Measurements from ENCODE around the gene CCDC148. TPM values are rescaled to one million over a fixed set of nuclear protein-coding genes. Genes with fewer than 3 reads are reported as not detected.
A peak's percentile ranks its signal among the peaks of the same experiment; 100 is the strongest.

Gene CCDC148
- polyA plus RNA-seq, 3 donors, result not detected

DNA sequence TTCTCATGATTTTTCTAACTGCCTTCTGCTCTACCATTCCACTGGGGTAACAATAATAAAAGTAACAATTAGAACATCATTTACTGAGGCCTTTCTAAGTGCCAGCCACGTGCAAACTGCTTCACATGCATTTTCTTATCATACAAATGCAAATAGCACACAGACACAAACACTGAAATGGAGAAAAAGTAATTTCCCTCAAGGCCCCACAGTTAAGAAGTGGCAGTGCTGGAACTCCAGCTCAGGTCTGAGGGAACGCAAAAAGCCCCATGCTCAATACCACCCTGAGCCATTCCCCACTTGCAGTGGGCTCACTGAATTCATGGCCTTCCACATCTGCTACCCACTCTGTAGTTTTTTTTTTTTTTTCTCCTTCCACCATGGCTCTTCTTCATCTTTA lies 214.3 kb downstream of the CCDC148 start:
- 92% methylated on average over 2 of the region's 2 CpGs for WGBS (ENCODE audit: insufficient coverage)
- Histone ChIP-seq H4K20me1 (ENCODE audit: insufficient read depth, low read length) (no peaks in the 10 kb centered on the region), H3K79me2 (ENCODE audit: insufficient read depth, low read length) (no peaks in the 10 kb centered on the region), H3K9ac (ENCODE audit: insufficient read depth, low read length, poor library complexity, severe bottlenecking) (no peak overlapping the region), H3K36me3 (replicated peaks in 1 of 2; ENCODE audit: control insufficient read depth in 1 of 2, insufficient read depth in 2 of 2, low read length in 2 of 2) (no peaks in the 10 kb centered on the region), H2AFZ (ENCODE audit: insufficient read depth, low read depth, low read length, poor library complexity, severe bottlenecking) (no peak overlapping the region), H3K4me2 (replicated peaks; ENCODE audit: extremely low read depth, low read length, poor library complexity, severe bottlenecking) (no peak overlapping the region), H3K27ac (ENCODE audit: low read depth in 1 of 2, low read length in 2 of 2) (no peak overlapping the region), H3K9me3 (replicated peaks in 1 of 2; ENCODE audit: control insufficient read depth in 1 of 2, insufficient read depth in 1 of 2, low read length in 2 of 2) (no peaks in the 10 kb centered on the region), H3K4me1 (ENCODE audit: control insufficient read depth in 1 of 2, insufficient read depth in 2 of 2, low read length in 2 of 2) (no peaks in the 10 kb centered on the region), H3K4me3 (replicated peaks in 1 of 3; ENCODE audit: low read depth in 2 of 3, low read length in 3 of 3) (no peak overlapping the region), H3K27me3 (ENCODE audit: control insufficient read depth in 2 of 2, insufficient read depth in 2 of 2, low read length in 2 of 2) (no peaks in the 10 kb centered on the region)
- TF ChIP-seq, protein P1, sequence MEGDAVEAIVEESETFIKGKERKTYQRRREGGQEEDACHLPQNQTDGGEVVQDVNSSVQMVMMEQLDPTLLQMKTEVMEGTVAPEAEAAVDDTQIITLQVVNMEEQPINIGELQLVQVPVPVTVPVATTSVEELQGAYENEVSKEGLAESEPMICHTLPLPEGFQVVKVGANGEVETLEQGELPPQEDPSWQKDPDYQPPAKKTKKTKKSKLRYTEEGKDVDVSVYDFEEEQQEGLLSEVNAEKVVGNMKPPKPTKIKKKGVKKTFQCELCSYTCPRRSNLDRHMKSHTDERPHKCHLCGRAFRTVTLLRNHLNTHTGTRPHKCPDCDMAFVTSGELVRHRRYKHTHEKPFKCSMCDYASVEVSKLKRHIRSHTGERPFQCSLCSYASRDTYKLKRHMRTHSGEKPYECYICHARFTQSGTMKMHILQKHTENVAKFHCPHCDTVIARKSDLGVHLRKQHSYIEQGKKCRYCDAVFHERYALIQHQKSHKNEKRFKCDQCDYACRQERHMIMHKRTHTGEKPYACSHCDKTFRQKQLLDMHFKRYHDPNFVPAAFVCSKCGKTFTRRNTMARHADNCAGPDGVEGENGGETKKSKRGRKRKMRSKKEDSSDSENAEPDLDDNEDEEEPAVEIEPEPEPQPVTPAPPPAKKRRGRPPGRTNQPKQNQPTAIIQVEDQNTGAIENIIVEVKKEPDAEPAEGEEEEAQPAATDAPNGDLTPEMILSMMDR (IDR thresholded peaks at IDR 0.05), result no peak
- DNase-seq, result no peak
- intact Hi-C loops (cut with micrococcal nuclease), result no loop called here
- H3K27ac Mint-ChIP-seq, result no peak overlapping the region
- peaks cover 0 to 3% (median 0%) of the 10 kb centered on the region in 7 donors for H3K9me3 Mint-ChIP-seq
- no peaks in the 10 kb centered on the region for H3K36me3 Mint-ChIP-seq
- no peaks in the 10 kb centered on the region for H3K4me1 Mint-ChIP-seq
- H3K4me3 Mint-ChIP-seq, result no peak overlapping the region
- peaks cover 0 to 4% (median 0%) of the 10 kb centered on the region in 3 donors for H3K27me3 Mint-ChIP-seq (ENCODE audit: low read depth in 3 of 3)

DNA sequence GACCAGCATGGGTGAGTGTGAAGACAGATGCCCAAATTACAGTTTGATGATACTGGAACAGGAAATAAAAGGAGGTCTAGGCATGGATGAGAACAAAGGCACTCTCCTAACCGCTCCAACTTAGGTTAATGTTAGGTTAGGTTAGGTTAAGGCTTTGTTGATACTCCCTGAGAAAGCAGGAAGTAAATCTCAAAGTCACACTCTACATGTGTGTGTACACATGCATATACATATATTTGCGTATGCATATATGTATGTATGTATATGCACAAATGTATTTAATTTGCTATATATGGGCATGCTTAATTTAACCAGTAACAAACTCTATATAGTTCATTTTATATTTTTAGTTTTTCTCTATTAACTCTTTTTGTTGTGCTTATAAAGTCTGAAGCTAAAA lies 215.6 kb downstream of the CCDC148 start:
- no peaks in the 10 kb centered on the region for H3K9me3 ChIP-seq (replicated peaks in 1 of 2; ENCODE audit: control insufficient read depth in 1 of 2, insufficient read depth in 1 of 2, low read length in 2 of 2)
- peaks cover 0 to 3% (median 0%) of the 10 kb centered on the region in 7 donors for H3K9me3 Mint-ChIP-seq
- no peaks in the 10 kb centered on the region for H3K36me3 ChIP-seq (replicated peaks in 1 of 2; ENCODE audit: control insufficient read depth in 1 of 2, insufficient read depth in 2 of 2, low read length in 2 of 2)
- H3K4me3 Mint-ChIP-seq, result no peak overlapping the region
- H3K27me3 ChIP-seq (ENCODE audit: control insufficient read depth in 2 of 2, insufficient read depth in 2 of 2, low read length in 2 of 2), result no peaks in the 10 kb centered on the region
- no peaks in the 10 kb centered on the region for H3K4me1 ChIP-seq (ENCODE audit: control insufficient read depth in 1 of 2, insufficient read depth in 2 of 2, low read length in 2 of 2)
- H3K4me1 Mint-ChIP-seq, result no peaks in the 10 kb centered on the region
- no peak overlapping the region for H3K4me2 ChIP-seq (replicated peaks; ENCODE audit: extremely low read depth, low read length, poor library complexity, severe bottlenecking)
- H3K9ac ChIP-seq (ENCODE audit: insufficient read depth, low read length, poor library complexity, severe bottlenecking), result no peak overlapping the region
- H2AFZ ChIP-seq (ENCODE audit: insufficient read depth, low read depth, low read length, poor library complexity, severe bottlenecking), result no peak overlapping the region
- TF ChIP-seq, protein P1 (IDR thresholded peaks at IDR 0.05), result no peak
- no peaks in the 10 kb centered on the region for H3K79me2 ChIP-seq (ENCODE audit: insufficient read depth, low read length)
- H3K4me3 ChIP-seq (replicated peaks in 1 of 3; ENCODE audit: low read depth in 2 of 3, low read length in 3 of 3), result no peak overlapping the region
- H3K27me3 Mint-ChIP-seq (ENCODE audit: low read depth in 3 of 3), result peaks cover 0 to 4% (median 0%) of the 10 kb centered on the region in 3 donors
- H4K20me1 ChIP-seq (ENCODE audit: insufficient read depth, low read length), result no peaks in the 10 kb centered on the region
- no CpG with 5 or more reads among the region's 2 CpGs for WGBS (ENCODE audit: insufficient coverage)
- no peak overlapping the region for H3K27ac ChIP-seq (ENCODE audit: low read depth in 1 of 2, low read length in 2 of 2)
- peak overlapping the region in 1 of 7 donors; percentile 20 for H3K27ac Mint-ChIP-seq
- H3K36me3 Mint-ChIP-seq, result no peaks in the 10 kb centered on the region
- no peak for DNase-seq
- intact Hi-C loops (cut with micrococcal nuclease), result no loop called here
